ENCODE data around the gene SYCP2L.

- TF ChIP-seq EZH2 (IDR thresholded peaks at IDR 0.05; ENCODE audit: insufficient read depth, poor library complexity, severe bottlenecking) = no peak
- TF ChIP-seq EZH2phosphoT487 (IDR thresholded peaks at IDR 0.05; ENCODE audit: insufficient read depth, low read depth) = no peak
Measured at GRCh38 chr6:10861086-10861485, 25.8 kb upstream of the SYCP2L start.
